ENCODE measurements around the gene TLNRD1.
A peak's percentile ranks its signal among the peaks of the same experiment; 100 is the strongest.

TLNRD1 gene

GRCh38 chr15:80996247-80996646 lies 4.5 kb upstream of the TLNRD1 start:
- Histone ChIP-seq H2AFZ (ENCODE audit: low read depth, low read length, severe bottlenecking) (no peak overlapping the region), H3F3A (ENCODE audit: insufficient read depth) (peaks cover 23% of the 10 kb centered on the region), H3K9ac (ENCODE audit: low read length) (no peak overlapping the region), H3K79me2 (ENCODE audit: insufficient read depth, low read length) (no peaks in the 10 kb centered on the region), H3K4me2 (ENCODE audit: low read depth, low read length, poor library complexity, severe bottlenecking) (no peak overlapping the region), H3K27ac (ENCODE audit: low read depth, low read length) (no peak overlapping the region), H3K27me3 (ENCODE audit: low read length) (no peaks in the 10 kb centered on the region), H4K20me1 (ENCODE audit: low read depth, low read length) (no peaks in the 10 kb centered on the region), H3K4me3 (ENCODE audit: insufficient read depth, low read length, poor library complexity, severe bottlenecking) (no peak overlapping the region), H3K9me2 (replicated peaks; ENCODE audit: insufficient read depth, low read length) (no peaks in the 10 kb centered on the region), H3K36me3 (ENCODE audit: low read length) (no peaks in the 10 kb centered on the region), H3K9me3 (ENCODE audit: insufficient read depth, low read length) (no peaks in the 10 kb centered on the region)
- TF ChIP-seq CTCF (IDR thresholded peaks at IDR 0.05; ENCODE audit: insufficient read depth, low read length, poor library complexity, severe bottlenecking) (peak; percentile 32), EZH2phosphoT487 (conservative IDR thresholded peaks at IDR 0.05; ENCODE audit: low read length) (no peak)

- no peaks in the 10 kb centered on the region for H3K36me3 ChIP-seq (ENCODE audit: low read length)
- no peak overlapping the region for H3K9ac ChIP-seq (ENCODE audit: low read length)
- H3K4me3 ChIP-seq (ENCODE audit: insufficient read depth, low read length, poor library complexity, severe bottlenecking) = no peak overlapping the region
- no peak overlapping the region for H2AFZ ChIP-seq (ENCODE audit: low read depth, low read length, severe bottlenecking)
- no peaks in the 10 kb centered on the region for H3K9me2 ChIP-seq (replicated peaks; ENCODE audit: insufficient read depth, low read length)
- no peak overlapping the region for H3K27ac ChIP-seq (ENCODE audit: low read depth, low read length)
- H3K9me3 ChIP-seq (ENCODE audit: insufficient read depth, low read length) = no peaks in the 10 kb centered on the region
- H3K79me2 ChIP-seq (ENCODE audit: insufficient read depth, low read length) = peaks cover 11% of the 10 kb centered on the region
- no peaks in the 10 kb centered on the region for H4K20me1 ChIP-seq (ENCODE audit: low read depth, low read length)
- no peak for TF ChIP-seq CTCF (IDR thresholded peaks at IDR 0.05; ENCODE audit: insufficient read depth, low read length, poor library complexity, severe bottlenecking)
- no peak for TF ChIP-seq EZH2phosphoT487 (conservative IDR thresholded peaks at IDR 0.05; ENCODE audit: low read length)
- no peak overlapping the region for H3K4me2 ChIP-seq (ENCODE audit: low read depth, low read length, poor library complexity, severe bottlenecking)
- H3K27me3 ChIP-seq (ENCODE audit: low read length) = no peaks in the 10 kb centered on the region
- peaks cover 23% of the 10 kb centered on the region for H3F3A ChIP-seq (ENCODE audit: insufficient read depth)
These were observed 3.0 kb upstream of the TLNRD1 start for GRCh38 chr15:80997692-80998091.

GRCh38 chr15:80998251-80998650 lies 2.5 kb upstream of the TLNRD1 start:
- Histone ChIP-seq H3K27me3 (ENCODE audit: low read length) (no peaks in the 10 kb centered on the region), H3K9ac (ENCODE audit: low read length) (no peak overlapping the region), H3K4me2 (ENCODE audit: low read depth, low read length, poor library complexity, severe bottlenecking) (no peak overlapping the region), H4K20me1 (ENCODE audit: low read depth, low read length) (no peaks in the 10 kb centered on the region), H3K79me2 (ENCODE audit: insufficient read depth, low read length) (peaks cover 17% of the 10 kb centered on the region), H2AFZ (ENCODE audit: low read depth, low read length, severe bottlenecking) (no peak overlapping the region), H3K9me2 (replicated peaks; ENCODE audit: insufficient read depth, low read length) (no peaks in the 10 kb centered on the region), H3K36me3 (ENCODE audit: low read length) (no peaks in the 10 kb centered on the region), H3K9me3 (ENCODE audit: insufficient read depth, low read length) (no peaks in the 10 kb centered on the region), H3K4me3 (ENCODE audit: insufficient read depth, low read length, poor library complexity, severe bottlenecking) (no peak overlapping the region), H3F3A (ENCODE audit: insufficient read depth) (peaks cover 23% of the 10 kb centered on the region), H3K27ac (ENCODE audit: low read depth, low read length) (no peak overlapping the region)
- no peak for TF ChIP-seq CTCF (IDR thresholded peaks at IDR 0.05; ENCODE audit: insufficient read depth, low read length, poor library complexity, severe bottlenecking)
- TF ChIP-seq EZH2phosphoT487 (conservative IDR thresholded peaks at IDR 0.05; ENCODE audit: low read length) = no peak
